ENCODE data around the gene KIAA1328. TPM values are rescaled to one million over a fixed set of nuclear protein-coding genes. Genes with fewer than 3 reads are reported as not detected.

KIAA1328 gene
- total and polyA plus RNA-seq, 2 donors (not counting 3 experiments of a cell fraction or from before 2014, with no cell fraction given) = 2.7 to 6.5 TPM

- TF ChIP-seq FOS (IDR thresholded peaks at IDR 0.05; ENCODE audit: borderline replicate concordance, insufficient read depth, low read length) (no peak), MAX (IDR thresholded peaks at IDR 0.05; ENCODE audit: insufficient read depth, insufficient read length) (no peak), GATA2 (IDR thresholded peaks at IDR 0.05; ENCODE audit: insufficient read depth, insufficient read length, low read depth, low read length) (no peak), JUN (IDR thresholded peaks at IDR 0.05; ENCODE audit: borderline replicate concordance, insufficient read depth, insufficient read length, low read depth) (no peak), MYC (IDR thresholded peaks at IDR 0.05; ENCODE audit: low read depth, low read length) (no peak), POLR2A (IDR thresholded peaks at IDR 0.05; ENCODE audit: low read depth, low read length) (no peak), POLR2AphosphoS5 (IDR thresholded peaks at IDR 0.05; ENCODE audit: insufficient read depth, low read depth, low read length) (no peak), EZH2 (IDR thresholded peaks at IDR 0.05; ENCODE audit: borderline replicate concordance, low read depth, low read length, severe bottlenecking) (no peak)
- TF ChIP-seq, protein P1, sequence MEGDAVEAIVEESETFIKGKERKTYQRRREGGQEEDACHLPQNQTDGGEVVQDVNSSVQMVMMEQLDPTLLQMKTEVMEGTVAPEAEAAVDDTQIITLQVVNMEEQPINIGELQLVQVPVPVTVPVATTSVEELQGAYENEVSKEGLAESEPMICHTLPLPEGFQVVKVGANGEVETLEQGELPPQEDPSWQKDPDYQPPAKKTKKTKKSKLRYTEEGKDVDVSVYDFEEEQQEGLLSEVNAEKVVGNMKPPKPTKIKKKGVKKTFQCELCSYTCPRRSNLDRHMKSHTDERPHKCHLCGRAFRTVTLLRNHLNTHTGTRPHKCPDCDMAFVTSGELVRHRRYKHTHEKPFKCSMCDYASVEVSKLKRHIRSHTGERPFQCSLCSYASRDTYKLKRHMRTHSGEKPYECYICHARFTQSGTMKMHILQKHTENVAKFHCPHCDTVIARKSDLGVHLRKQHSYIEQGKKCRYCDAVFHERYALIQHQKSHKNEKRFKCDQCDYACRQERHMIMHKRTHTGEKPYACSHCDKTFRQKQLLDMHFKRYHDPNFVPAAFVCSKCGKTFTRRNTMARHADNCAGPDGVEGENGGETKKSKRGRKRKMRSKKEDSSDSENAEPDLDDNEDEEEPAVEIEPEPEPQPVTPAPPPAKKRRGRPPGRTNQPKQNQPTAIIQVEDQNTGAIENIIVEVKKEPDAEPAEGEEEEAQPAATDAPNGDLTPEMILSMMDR (IDR thresholded peaks at IDR 0.05; ENCODE audit: extremely low read depth in 1 of 2, insufficient read depth in 1 of 2, low read depth in 1 of 2, low read length in 2 of 2) = no peak
- intact Hi-C loops (cut with micrococcal nuclease) = loop anchor here (10.0 kb wide), 1 partner anchor 157 kb away; no protein-coding TSS in a partner anchor
- no peak for DNase-seq (ENCODE audit: low read depth, low spot score)
- POLR2A ChIA-PET = no interaction called here
- Histone ChIP-seq H3K9me1 (replicated peaks; ENCODE audit: control insufficient read depth, extremely low read depth, insufficient read depth, low read length) (no peaks in the 10 kb centered on the region), H3K36me3 (ENCODE audit: control insufficient read depth in 2 of 2, extremely low read depth in 1 of 2, insufficient read depth in 2 of 2, low read length in 2 of 2) (no peaks in the 10 kb centered on the region), H3K79me2 (ENCODE audit: control insufficient read depth, insufficient read depth, low read length) (no peaks in the 10 kb centered on the region), H3K9ac (replicated peaks; ENCODE audit: extremely low read depth, insufficient read depth, low read length) (no peak overlapping the region), H3K4me3 (replicated peaks in 1 of 3; ENCODE audit: insufficient read depth in 1 of 3, low read depth in 1 of 3, low read length in 3 of 3) (no peak overlapping the region), H2AFZ (ENCODE audit: low read depth, low read length) (no peak overlapping the region), H4K20me1 (replicated peaks; ENCODE audit: control insufficient read depth, extremely low read depth, insufficient read depth, low read length) (no peaks in the 10 kb centered on the region), H3K27me3 (ENCODE audit: control insufficient read depth in 2 of 2, insufficient read depth in 2 of 2, low read length in 2 of 2) (no peaks in the 10 kb centered on the region), H3K4me2 (ENCODE audit: insufficient read depth, low read length) (no peak overlapping the region), H3K9me3 (replicated peaks; ENCODE audit: control insufficient read depth, insufficient read depth, low read length) (no peaks in the 10 kb centered on the region), H3K4me1 (ENCODE audit: control insufficient read depth, extremely low read depth, insufficient read depth, low read length) (no peaks in the 10 kb centered on the region), H3K27ac (ENCODE audit: insufficient read depth, low read depth, low read length) (no peak overlapping the region)
- dilution Hi-C loops (cut with MboI; ENCODE audit: extremely low pct_ligation_motif_present, low sequenced_read_pairs) = no loop called here
- CTCF ChIA-PET = no interaction called here
- no TSS peak for BruUV-seq (replicated peaks)
- no peak for FAIRE-seq
Observed at GRCh38 chr18:37161491-37161890, 332.6 kb downstream of the KIAA1328 start.
